ENCODE measurements around the gene ADAMTS17. TPM values are rescaled to one million over a fixed set of nuclear protein-coding genes. Genes with fewer than 3 reads are reported as not detected.

The ADAMTS17 gene
- total and polyA plus RNA-seq, 9 donors: 3.1 to 8.2 (median 5.2) TPM

GRCh38 chr15:100242989-100243388 lies 98.8 kb downstream of the ADAMTS17 start:
- Histone ChIP-seq H3K4me1 (ENCODE audit: control insufficient read depth, insufficient read depth, low read length) (peaks cover 16% of the 10 kb centered on the region), H3K4me3 (ENCODE audit: low read length) (no peak overlapping the region), H3K27ac (ENCODE audit: low read length) (no peak overlapping the region), H3K9me3 (replicated peaks; ENCODE audit: control insufficient read depth, low read depth, low read length) (no peaks in the 10 kb centered on the region), H3K27me3 (ENCODE audit: control insufficient read depth, insufficient read depth, low read length) (no peaks in the 10 kb centered on the region), H3K36me3 (ENCODE audit: control insufficient read depth, insufficient read depth, low read length) (no peaks in the 10 kb centered on the region)
- DNase-seq: no peak
- 100% methylated on average over 1 of the region's 2 CpGs for WGBS (ENCODE audit: insufficient coverage)

GRCh38 chr15:100241572-100242482 lies 99.9 kb downstream of the ADAMTS17 start:
- Histone ChIP-seq H3K27ac (ENCODE audit: low read length) (no peak overlapping the region), H3K27me3 (ENCODE audit: control insufficient read depth, insufficient read depth, low read length) (no peaks in the 10 kb centered on the region), H3K36me3 (ENCODE audit: control insufficient read depth, insufficient read depth, low read length) (no peaks in the 10 kb centered on the region), H3K4me1 (ENCODE audit: control insufficient read depth, insufficient read depth, low read length) (peaks cover 18% of the 10 kb centered on the region), H3K9me3 (replicated peaks; ENCODE audit: control insufficient read depth, low read depth, low read length) (no peaks in the 10 kb centered on the region), H3K4me3 (ENCODE audit: low read length) (no peak overlapping the region)
- peak; percentile 37 for DNase-seq
- WGBS (ENCODE audit: insufficient coverage): 72% methylated on average over 19 of the region's 20 CpGs

DNA sequence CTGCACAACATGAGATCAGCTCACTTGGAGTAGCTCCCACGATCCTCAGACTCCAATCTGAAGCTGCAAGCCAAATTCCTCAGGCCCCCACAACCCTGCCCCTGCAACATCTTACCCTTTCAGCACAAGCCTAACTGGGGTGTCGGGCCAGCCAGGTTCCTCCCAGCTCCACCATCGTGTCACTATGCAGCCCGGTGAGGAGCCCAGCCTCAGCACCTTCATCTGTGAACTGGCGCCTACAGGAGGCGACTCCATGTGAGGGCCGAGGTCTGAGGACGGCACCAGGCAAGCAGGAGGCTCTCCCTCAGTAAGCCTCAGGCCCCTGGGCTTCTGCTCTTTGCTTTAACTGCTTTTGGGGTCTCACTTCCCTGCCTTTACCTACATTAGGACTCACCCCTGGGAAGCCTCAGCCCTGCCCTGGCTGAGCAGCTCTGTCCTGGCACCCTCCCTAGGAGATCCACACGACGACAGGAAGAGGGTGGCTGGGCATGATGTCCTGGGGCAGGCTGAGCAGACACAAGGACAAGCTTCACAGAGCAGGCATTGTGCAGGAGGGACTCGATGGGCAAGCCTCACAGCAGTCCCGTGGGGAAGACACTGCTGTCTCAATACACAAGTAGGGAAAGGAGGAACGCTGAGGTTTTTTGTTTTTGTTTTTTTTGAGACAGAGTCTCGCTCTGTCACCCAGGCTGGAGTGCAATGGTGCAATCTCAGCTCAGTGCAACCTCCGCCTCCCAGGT lies 104.6 kb downstream of the ADAMTS17 start:
- no peak overlapping the region for H3K4me3 ChIP-seq (ENCODE audit: low read length)
- peaks cover 2% of the 10 kb centered on the region for H3K27me3 ChIP-seq (ENCODE audit: control insufficient read depth, insufficient read depth, low read length)
- no peak for DNase-seq
- H3K9me3 ChIP-seq (replicated peaks; ENCODE audit: control insufficient read depth, low read depth, low read length): no peaks in the 10 kb centered on the region
- WGBS (ENCODE audit: insufficient coverage): 74% methylated on average over 13 of the region's 15 CpGs
- peaks cover 27% of the 10 kb centered on the region for H3K4me1 ChIP-seq (ENCODE audit: control insufficient read depth, insufficient read depth, low read length)
- no peaks in the 10 kb centered on the region for H3K36me3 ChIP-seq (ENCODE audit: control insufficient read depth, insufficient read depth, low read length)
- no peak overlapping the region for H3K27ac ChIP-seq (ENCODE audit: low read length)

DNA sequence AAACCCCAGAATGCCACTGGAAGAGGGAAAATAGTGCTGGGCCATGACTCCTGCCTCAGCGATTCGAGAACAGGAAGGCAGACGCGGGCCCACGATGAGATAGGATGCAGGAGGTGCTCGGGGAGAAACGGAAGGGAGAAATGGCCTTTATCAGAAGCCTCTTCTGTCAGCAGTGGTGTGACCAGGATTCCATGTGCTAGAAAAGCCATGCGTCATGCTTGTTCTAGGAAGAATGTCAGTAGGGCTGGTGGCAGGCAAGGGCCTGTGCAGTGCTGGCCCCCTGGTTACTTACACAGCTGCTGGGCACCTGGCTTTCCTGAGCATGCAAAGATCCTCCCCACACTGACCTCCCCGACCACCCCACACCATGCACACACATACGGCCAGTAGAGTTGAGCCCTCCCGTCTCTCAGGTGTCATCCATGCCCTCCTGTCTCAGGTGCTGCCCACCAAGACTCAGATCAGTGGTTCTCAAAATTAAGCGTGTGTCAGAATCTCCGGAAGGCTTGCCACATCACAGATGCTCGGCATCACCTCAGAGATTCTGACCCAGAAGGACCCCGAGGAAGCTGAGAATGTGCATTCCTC lies 106.7 kb downstream of the ADAMTS17 start:
- Histone ChIP-seq H3K27ac (ENCODE audit: low read length) (peak overlapping the region; percentile 47), H3K27me3 (ENCODE audit: control insufficient read depth, insufficient read depth, low read length) (peaks cover 2% of the 10 kb centered on the region), H3K4me1 (ENCODE audit: control insufficient read depth, insufficient read depth, low read length) (peaks cover 26% of the 10 kb centered on the region), H3K36me3 (ENCODE audit: control insufficient read depth, insufficient read depth, low read length) (no peaks in the 10 kb centered on the region), H3K4me3 (ENCODE audit: low read length) (no peak overlapping the region), H3K9me3 (replicated peaks; ENCODE audit: control insufficient read depth, low read depth, low read length) (no peaks in the 10 kb centered on the region)
- 57% methylated on average over 14 of the region's 15 CpGs for WGBS (ENCODE audit: insufficient coverage)
- no peak for DNase-seq

DNA sequence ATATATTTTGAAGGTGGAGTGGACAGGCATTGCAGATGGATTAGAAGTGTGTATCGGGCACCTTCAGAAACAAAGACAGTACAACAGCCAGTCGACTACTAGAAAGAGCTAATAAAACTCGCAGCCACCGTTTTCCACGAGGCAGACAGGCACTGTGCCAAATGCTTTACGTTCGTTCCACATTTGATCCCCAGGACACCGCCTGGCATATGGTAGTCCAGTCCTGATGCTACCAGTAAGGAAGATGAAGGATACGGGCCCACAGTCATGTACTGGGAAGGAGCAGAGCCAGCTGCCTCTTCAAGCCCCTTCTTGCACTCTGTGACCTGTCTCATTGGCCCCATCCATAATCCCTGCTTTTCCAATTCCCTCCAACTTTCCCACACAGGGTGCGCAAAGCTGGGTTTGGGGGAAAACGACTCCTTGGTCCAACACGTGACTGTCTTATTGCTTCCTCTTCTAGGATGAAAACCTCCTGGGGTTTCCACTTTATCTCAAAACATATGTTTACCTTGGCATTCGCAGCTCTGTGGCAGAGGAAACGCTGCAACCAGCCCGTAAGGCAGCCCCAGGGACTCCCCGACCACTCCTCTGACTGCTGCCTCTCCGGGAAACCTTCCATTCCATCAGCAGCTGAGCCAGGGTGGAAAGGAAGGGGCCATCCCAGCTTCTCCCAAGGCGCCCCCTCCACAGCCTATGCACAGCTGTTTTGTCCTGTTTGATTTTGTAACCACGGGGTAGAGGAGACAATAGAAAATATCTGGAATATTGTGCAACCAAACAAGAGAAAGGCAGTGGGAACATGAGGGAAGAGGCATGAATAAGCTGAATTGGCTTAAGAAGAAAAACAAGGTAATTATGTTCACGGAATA lies 107.4 kb downstream of the ADAMTS17 start:
- peak overlapping the region; percentile 47 for H3K27ac ChIP-seq (ENCODE audit: low read length)
- WGBS (ENCODE audit: insufficient coverage): 28% methylated on average over 8 of the region's 20 CpGs
- no peak overlapping the region for H3K4me3 ChIP-seq (ENCODE audit: low read length)
- DNase-seq: peak; percentile 94
- H3K36me3 ChIP-seq (ENCODE audit: control insufficient read depth, insufficient read depth, low read length): no peaks in the 10 kb centered on the region
- H3K27me3 ChIP-seq (ENCODE audit: control insufficient read depth, insufficient read depth, low read length): peaks cover 2% of the 10 kb centered on the region
- H3K9me3 ChIP-seq (replicated peaks; ENCODE audit: control insufficient read depth, low read depth, low read length): no peaks in the 10 kb centered on the region
- H3K4me1 ChIP-seq (ENCODE audit: control insufficient read depth, insufficient read depth, low read length): peaks cover 26% of the 10 kb centered on the region

DNA sequence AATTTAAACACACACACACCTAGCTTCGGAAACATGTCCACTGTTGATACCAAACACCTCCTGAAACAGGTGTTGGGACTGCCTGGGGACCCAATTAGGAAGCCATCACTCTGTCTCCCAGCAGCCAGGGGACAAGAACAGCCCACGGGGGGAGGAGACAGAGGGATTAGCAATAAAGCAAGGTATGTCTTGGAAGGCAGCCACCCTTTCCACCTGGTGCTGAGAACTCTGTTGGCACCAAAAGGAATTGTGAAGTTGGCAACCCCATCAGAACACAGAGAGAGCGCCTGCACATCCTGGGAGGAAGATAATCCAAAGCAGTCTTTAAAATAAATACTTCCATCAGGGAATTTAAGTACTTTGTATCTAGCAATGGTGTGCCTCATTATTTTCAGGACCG lies 111.0 kb downstream of the ADAMTS17 start:
- Histone ChIP-seq H3K36me3 (ENCODE audit: control insufficient read depth, insufficient read depth, low read length) (no peaks in the 10 kb centered on the region), H3K4me1 (ENCODE audit: control insufficient read depth, insufficient read depth, low read length) (peaks cover 23% of the 10 kb centered on the region), H3K4me3 (ENCODE audit: low read length) (no peak overlapping the region), H3K27me3 (ENCODE audit: control insufficient read depth, insufficient read depth, low read length) (peaks cover 2% of the 10 kb centered on the region), H3K27ac (ENCODE audit: low read length) (no peak overlapping the region), H3K9me3 (replicated peaks; ENCODE audit: control insufficient read depth, low read depth, low read length) (no peaks in the 10 kb centered on the region)
- WGBS (ENCODE audit: insufficient coverage): no CpG with 5 or more reads among the region's 4 CpGs
- no peak for DNase-seq

GRCh38 chr15:100229181-100230163 lies 112.3 kb downstream of the ADAMTS17 start:
- Histone ChIP-seq H3K27me3 (ENCODE audit: control insufficient read depth, insufficient read depth, low read length) (peaks cover 2% of the 10 kb centered on the region), H3K27ac (ENCODE audit: low read length) (no peak overlapping the region), H3K4me1 (ENCODE audit: control insufficient read depth, insufficient read depth, low read length) (peaks cover 10% of the 10 kb centered on the region), H3K9me3 (replicated peaks; ENCODE audit: control insufficient read depth, low read depth, low read length) (no peaks in the 10 kb centered on the region), H3K4me3 (ENCODE audit: low read length) (no peak overlapping the region), H3K36me3 (ENCODE audit: control insufficient read depth, insufficient read depth, low read length) (no peaks in the 10 kb centered on the region)
- DNase-seq: no peak
- 80% methylated on average over 6 of the region's 9 CpGs for WGBS (ENCODE audit: insufficient coverage)

GRCh38 chr15:100227781-100228180 lies 114.0 kb downstream of the ADAMTS17 start:
- DNase-seq: no peak
- Histone ChIP-seq H3K27ac (ENCODE audit: low read length) (no peak overlapping the region), H3K27me3 (ENCODE audit: control insufficient read depth, insufficient read depth, low read length) (peaks cover 2% of the 10 kb centered on the region), H3K4me3 (ENCODE audit: low read length) (no peak overlapping the region), H3K4me1 (ENCODE audit: control insufficient read depth, insufficient read depth, low read length) (peaks cover 2% of the 10 kb centered on the region), H3K9me3 (replicated peaks; ENCODE audit: control insufficient read depth, low read depth, low read length) (no peaks in the 10 kb centered on the region), H3K36me3 (ENCODE audit: control insufficient read depth, insufficient read depth, low read length) (no peaks in the 10 kb centered on the region)
- 92% methylated on average over 7 of the region's 9 CpGs for WGBS (ENCODE audit: insufficient coverage)

DNA sequence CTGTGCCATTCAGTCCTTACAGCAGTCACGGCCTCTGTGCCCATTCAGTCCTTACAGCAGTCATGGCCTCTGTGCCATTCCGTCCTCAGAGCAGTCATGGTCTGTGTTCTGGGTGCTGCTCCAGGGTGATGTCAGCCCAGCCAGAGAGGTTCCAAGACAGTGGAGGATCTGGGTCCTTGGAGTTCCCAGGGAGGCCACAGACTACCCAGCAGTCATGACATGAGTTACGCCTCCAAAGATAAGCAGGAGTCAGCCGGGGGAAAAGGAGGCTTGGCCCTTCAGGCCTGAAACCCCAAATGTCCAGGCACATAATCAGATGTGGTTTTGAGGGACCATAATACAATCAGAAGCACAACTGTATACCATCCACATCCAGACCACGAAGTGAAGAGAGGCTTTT lies 115.7 kb downstream of the ADAMTS17 start:
- Histone ChIP-seq H3K27me3 (ENCODE audit: control insufficient read depth, insufficient read depth, low read length) (no peaks in the 10 kb centered on the region), H3K4me3 (ENCODE audit: low read length) (no peak overlapping the region), H3K4me1 (ENCODE audit: control insufficient read depth, insufficient read depth, low read length) (peaks cover 16% of the 10 kb centered on the region), H3K9me3 (replicated peaks; ENCODE audit: control insufficient read depth, low read depth, low read length) (no peaks in the 10 kb centered on the region), H3K27ac (ENCODE audit: low read length) (no peak overlapping the region), H3K36me3 (ENCODE audit: control insufficient read depth, insufficient read depth, low read length) (no peaks in the 10 kb centered on the region)
- DNase-seq: no peak
- WGBS (ENCODE audit: insufficient coverage): 100% methylated on average over 3 of the region's 5 CpGs
